Activated CD8-positive, alpha-beta memory T cell treated with anti-CD3 and anti-CD28 coated beads for 36 hours (primary cell): Measurements from ENCODE around the gene PRDM12. TPM values are rescaled to one million over a fixed set of nuclear protein-coding genes. Genes with fewer than 3 reads are reported as not detected.

ENCODE experiments used
- CTCF ChIA-PET: fragments of 350-600 bp; sonication (Branson Sonifier 250); formaldehyde crosslinking; loops from one replicate; lab custom pipeline; 2021; ENCODE audit warnings: antibody characterized with exemption; lab: Charles Lee
- POLR2A ChIA-PET: fragments of 350-600 bp; sonication (Branson Sonifier 250); formaldehyde crosslinking; loops from one replicate; lab custom pipeline; 2021; ENCODE audit warnings: antibody characterized with exemption; lab: Charles Lee
- total RNA-seq, 2 experiments: library from RNA; stranded (reverse); gene quantifications; one replicate each; pipeline ENCODE4 v1.2.3, GENCODE V29; 2021

PRDM12 gene
- total RNA-seq, 2 experiments from 2014 or later = 0.08 TPM; not detected in 1

DNA sequence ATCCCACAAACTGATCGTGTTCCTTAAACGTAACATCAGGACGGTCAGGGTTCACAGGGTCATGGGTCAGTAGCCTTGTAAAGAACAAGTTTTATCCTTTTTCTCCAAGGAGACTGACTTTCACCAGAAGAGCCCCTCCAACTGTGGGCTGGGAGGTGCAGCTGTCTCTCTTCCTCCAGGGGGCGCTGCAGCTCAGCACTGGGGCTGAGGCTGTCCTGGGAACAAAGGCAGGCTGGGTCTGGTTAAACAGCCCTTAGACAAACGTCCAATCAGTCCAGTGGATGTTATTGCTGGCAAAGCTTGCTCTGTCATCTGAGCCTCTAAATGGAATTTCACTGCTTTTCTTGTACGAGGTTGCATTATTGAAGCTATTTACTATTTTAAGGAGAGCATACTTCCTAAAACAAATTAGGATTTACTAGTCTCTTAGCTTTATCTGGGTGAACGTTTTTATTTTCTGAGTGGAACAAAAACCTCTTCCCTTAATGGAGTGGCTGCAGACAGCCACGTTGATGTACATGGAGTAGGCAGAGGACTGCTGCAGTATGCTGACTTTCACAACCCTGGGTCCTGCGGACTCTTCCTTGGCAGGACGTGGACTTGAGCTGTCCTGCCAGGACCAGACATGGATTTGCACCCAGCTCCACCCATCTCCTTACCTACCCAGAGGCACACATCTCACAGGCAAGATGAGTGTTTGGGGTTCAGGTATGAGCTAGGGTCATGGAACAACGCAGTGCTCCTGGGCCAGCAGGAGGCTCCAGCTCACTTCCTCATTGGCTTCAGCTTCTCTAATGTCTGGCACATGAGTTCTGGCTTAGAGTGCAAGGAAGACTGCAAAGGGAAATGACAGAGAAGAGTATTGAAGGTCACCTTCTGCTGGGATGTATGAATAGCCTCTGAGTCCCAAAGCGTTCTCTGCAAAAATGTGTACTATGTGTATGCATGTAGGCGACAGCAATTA, 36.9 kb downstream of the PRDM12 start:
- ChIA-PET CTCF (interaction anchor here (0.5 to 3.8 kb wide), 14 partner anchors 10 to 297 kb away, joined by 3 to 16 read pairs (median 4); no protein-coding TSS in a partner anchor), POLR2A (interaction anchor here (1.8 kb wide), 1 partner anchor 9 kb away, joined by 5 read pairs; no protein-coding TSS in a partner anchor)

DNA sequence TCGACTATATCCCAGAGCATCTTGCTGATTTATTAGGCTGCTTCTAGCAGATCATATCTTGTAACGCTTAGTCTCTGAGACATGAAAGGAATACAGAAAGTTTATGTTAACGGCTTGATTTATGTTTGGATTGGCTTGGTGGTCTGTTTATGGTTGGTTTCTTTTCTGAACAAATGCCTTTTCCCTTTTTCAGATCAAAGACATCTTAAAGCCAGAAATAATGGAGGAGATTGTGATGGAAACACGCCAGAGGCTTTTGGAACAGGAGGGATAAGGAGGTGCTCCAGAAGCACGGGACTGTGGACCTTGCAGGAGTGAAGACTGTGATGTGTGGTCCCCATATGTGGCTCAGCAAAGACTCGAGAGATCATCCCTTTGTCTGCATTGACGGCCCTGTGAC, 39.1 kb downstream of the PRDM12 start:
- CTCF ChIA-PET = interaction anchor here (1.1 kb wide), 1 partner anchor 161 kb away, joined by 3 read pairs; no protein-coding TSS in a partner anchor
- POLR2A ChIA-PET = no interaction called here

DNA sequence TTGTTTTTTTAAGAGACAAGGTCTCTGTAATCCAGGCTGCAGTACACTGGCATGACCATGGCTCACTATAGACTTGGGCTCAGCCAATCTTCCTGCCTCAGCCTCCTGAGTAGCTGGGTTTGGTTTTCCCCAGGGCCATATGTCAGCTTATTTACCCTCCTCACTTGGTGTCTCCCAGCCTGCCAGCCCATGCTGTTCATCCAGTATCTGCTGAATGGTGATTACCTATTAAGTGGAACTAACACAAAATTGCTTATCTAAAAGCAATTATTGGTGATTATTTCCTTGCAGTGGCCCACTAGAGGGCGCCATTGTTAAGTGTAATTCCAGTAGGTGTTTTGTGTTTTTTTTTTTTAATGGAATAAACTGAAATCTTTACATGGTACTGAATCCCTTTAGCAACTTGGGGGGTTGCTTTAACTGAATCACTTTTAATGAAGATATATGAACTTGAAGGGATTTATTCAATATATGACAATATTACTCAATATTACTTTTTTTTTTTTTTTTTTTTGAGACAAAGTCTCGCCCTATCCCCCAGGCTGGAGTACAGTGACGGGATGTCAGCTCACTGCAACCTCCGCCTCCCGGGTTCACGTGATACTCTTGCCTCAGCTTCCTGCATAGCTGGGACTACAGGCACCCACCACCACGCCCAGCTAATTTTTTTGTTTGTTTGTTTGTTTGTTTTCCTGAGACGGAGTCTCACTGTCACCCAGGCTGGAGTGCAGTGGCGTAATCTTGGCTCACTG, 43.0 kb downstream of the PRDM12 start:
- POLR2A ChIA-PET = interaction anchor here (0.7 to 0.8 kb wide), 2 partner anchors 14 to 665 kb away, joined by 3 to 4 read pairs; partner anchors contain the start of gene EXOSC2
- CTCF ChIA-PET = interaction anchor here (0.6 to 2.2 kb wide), 13 partner anchors 8 to 339 kb away, joined by 3 to 12 read pairs (median 3); no protein-coding TSS in a partner anchor

DNA sequence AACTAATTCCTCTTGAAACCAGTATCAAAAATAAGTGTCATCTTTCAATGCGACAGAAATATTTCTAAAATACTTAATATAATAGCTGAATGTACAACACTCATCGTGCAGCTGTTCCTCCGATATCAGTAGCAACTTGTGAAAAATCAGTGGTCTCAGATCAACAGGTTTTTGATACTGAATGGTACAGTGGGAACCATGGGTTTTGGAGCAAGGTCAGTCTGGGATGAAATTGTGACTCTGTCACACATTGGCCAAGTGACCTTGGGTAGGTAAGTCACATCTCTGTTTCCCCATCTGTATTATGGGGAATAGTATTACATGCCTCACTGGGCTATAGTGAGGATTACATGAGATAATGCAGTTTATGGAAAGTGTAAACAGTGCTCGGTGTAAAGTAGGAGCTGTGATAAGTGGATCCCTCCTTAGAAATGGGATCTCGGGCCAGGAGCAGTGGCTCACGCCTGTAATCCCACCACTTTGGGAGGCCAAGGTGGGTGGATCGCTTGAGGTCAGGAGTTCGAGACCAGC, 46.5 kb downstream of the PRDM12 start:
- ChIA-PET POLR2A (interaction anchor here (0.6 to 1.4 kb wide), 2 partner anchors 10 to 773 kb away, joined by 5 read pairs; no protein-coding TSS in a partner anchor), CTCF (interaction anchor here (1.2 kb wide), 1 partner anchor 10 kb away, joined by 5 read pairs; no protein-coding TSS in a partner anchor)

DNA sequence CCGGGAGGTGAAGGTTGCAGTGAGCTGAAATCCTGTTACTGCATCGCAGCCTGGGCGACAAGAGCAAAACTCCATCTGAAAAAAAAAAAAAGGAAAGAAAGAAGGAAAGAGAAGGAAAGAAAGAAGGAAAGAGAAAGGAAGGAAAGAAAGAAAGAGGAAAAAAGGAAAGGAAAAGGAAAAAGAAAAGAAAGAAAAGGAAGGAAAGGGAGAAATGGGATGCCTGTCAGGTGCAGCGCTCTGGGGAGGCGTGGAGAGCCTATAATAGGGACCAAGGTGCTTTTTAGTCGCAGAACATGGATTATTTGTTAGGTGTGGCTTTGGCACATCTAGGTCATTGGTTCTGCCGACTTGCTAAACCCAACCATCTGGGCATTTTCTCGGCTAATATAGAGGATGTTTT, 47.1 kb downstream of the PRDM12 start:
- ChIA-PET CTCF (interaction anchor here (1.2 kb wide), 1 partner anchor 10 kb away, joined by 5 read pairs; no protein-coding TSS in a partner anchor), POLR2A (no interaction called here)

DNA sequence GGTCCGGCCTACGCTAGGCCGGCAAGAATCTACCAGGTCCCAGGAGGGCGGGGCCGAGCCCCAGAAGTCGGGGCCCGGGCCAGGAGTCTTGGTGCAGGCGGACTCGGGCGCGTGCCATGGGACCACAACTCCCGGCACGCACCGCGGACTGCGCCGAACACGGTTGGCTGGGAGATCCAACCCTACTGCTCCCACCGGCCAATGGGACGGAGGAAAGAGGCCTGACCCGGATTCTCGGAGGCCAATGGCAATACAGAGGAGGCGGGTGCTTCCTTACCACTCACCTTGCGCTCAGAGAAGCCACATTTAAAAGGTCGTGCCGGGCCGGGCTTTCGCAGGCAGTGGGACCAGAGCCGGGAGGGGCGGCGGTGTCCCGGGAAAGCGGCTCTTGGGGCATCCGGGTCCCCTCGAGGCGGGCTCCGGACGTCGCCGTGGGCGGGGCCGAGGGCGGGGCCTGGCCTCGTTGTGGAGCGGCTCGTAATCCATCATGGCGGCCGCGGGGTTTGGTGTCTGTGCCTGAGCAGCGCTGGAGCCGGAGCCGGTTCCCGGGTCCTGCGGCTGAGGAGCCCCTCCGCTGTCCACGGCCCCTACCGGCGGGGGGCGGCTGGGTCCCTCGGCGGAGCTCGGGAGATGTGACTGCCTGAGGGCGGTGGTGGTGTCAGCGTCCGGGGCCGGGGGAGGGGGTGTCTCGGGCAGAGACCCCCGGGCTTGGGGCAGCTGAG, 48.3 kb downstream of the PRDM12 start:
- ChIA-PET CTCF (interaction anchor here (1.2 to 3.3 kb wide), 2 partner anchors 12 to 154 kb away, joined by 3 to 16 read pairs; no protein-coding TSS in a partner anchor), POLR2A (no interaction called here)

DNA sequence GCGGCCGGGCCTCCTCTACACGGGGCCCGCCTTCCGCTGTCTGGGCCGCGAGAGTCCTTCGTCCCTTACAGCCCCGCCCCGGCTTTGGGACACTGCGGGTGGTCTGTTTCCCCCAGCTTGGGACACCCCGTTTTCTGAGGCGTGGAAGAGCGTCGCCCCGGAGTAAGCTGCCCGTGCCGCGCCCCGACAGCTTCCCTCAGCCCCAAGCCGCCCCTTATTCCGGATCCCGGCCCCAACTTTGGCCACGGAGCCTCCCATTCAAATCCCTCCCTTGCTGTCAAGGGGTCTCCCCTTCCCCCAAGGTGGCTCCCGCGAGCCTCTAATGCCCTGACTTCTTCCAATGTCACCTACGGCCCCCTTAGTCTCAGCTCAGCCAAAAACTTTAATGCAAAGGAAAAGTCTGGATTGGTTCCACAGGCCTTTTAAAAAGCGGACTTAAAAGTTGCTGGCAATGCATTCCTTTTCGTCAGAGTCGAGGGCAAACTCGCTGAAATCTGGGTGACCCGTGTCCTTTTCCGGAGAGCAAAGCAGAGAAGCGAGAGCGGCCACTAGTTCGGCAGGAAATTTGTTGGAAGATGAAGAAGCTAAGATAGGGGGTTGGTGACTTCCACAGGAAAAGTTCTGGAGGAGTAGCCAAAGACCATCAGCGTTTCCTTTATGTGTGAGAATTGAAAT, 49.0 kb downstream of the PRDM12 start:
- ChIA-PET POLR2A (interaction anchor here (0.6 kb wide), 1 partner anchor 226 kb away, joined by 4 read pairs; no protein-coding TSS in a partner anchor), CTCF (interaction anchor here (1.2 to 3.3 kb wide), 2 partner anchors 13 to 153 kb away, joined by 3 to 16 read pairs; no protein-coding TSS in a partner anchor)

DNA sequence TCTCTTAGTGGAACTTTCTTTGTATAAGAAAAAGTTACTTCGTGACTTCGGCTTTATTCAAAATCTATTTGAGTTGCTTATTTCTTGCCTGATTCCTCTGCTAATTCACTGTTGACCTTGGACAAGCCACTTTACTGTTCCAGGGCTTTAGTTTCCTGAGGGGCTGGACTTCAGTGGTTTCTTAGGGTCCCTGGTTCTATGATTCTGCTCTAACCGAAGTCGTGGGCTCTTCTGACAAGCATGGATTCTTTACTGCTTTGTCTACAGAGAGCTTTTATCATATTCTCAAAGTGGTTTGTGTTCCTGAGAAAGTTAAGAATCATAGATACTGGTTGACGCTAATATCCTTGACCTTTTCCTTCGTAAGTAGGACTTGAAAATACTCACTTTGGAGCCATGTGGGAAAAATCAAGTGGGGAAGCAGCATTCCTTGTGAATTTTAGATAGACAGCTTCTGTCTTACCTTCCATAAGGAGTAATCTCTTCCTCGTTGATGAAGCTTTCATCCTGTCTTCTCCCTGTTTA, 50.3 kb downstream of the PRDM12 start:
- ChIA-PET POLR2A (no interaction called here), CTCF (interaction anchor here (3.3 kb wide), 1 partner anchor 14 kb away, joined by 16 read pairs; no protein-coding TSS in a partner anchor)

DNA sequence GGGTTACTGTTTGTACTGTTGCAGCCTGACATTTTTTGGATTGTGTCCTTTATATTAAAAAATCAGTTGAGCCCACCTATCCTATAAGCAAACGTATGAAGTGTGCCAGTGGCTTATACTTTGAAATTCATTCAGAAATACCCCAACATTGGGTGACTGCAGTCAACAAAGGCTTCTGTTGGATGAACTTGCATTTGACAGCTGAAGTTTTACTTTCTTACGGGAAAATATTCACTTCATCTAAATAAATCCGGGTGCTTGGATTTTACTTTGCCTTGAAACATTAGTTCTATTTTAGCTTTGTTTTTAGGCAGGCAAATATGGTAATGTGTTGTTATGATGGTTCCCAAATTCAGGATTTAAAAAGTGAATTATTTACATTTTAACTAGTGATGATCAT, 50.9 kb downstream of the PRDM12 start:
- ChIA-PET POLR2A (no interaction called here), CTCF (interaction anchor here (0.8 to 3.3 kb wide), 2 partner anchors 9 to 15 kb away, joined by 3 to 16 read pairs; no protein-coding TSS in a partner anchor)

DNA sequence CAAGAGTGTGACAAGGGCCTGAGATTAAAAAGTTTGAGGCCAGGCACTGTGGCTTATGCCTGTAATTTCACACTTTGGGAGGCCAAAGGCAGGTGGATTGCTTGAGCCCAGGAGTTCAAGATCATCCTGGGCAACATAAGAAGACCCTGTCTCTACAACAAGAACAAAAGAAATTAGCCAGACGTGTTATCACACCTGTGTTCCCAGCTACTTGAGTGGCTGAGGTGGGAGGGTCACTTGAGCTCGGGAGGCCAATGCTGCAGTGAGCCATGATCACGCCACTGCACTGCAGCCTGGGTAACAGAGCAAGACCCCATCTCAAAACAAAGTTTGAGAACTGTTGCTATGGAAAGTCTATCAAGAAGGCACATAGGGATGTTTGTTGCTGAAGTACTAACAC, 54.2 kb downstream of the PRDM12 start:
- POLR2A ChIA-PET = no interaction called here

DNA sequence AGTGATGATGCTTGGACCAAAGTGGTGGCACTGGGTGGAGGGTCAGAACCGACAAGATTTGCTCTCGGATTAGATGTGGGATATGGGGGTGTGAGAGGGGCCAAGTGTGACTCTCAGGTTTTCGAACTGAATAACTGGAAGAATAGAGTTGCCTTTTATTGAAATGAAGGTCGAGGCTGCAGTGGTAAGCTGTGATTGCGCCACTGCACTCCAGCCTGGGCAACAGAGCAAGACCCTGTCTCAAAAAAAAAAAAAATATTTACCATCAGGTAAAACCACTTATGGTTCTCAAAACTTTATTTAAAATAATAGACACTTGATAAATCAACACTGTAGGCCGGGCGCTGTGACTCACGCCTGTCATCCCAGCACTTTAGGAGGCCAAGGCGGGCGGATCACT, 56.4 kb downstream of the PRDM12 start:
- CTCF ChIA-PET = no interaction called here

More for the DNA sequence above, 54.2 kb downstream of the PRDM12 start:
- CTCF ChIA-PET = no interaction called here

DNA sequence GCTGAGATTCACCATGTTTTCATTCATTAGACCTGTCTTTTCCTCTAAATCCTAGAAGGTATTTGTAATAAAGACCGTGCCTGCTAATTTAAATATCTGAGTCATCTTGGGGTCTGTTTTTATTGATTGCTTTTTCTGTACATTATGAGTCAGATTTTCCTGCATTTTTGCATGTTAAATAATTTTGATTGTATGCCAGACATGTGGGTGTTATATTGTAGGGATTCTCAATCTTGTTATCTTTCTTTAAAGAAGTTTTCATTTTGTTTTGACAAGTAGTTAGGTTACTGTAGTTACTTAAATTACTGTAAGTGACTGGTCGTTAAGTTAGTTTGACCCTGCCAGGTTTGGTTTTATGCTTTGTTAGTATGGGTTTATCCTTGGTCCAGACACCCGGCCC, 64.3 kb downstream of the PRDM12 start:
- ChIA-PET CTCF (interaction anchor here (0.6 to 1.0 kb wide), 2 partner anchors 41 to 257 kb away, joined by 3 read pairs; no protein-coding TSS in a partner anchor), POLR2A (interaction anchor here (0.6 kb wide), 1 partner anchor 435 kb away, joined by 3 read pairs; no protein-coding TSS in a partner anchor)

More for the DNA sequence above, 56.4 kb downstream of the PRDM12 start:
- POLR2A ChIA-PET = no interaction called here

DNA sequence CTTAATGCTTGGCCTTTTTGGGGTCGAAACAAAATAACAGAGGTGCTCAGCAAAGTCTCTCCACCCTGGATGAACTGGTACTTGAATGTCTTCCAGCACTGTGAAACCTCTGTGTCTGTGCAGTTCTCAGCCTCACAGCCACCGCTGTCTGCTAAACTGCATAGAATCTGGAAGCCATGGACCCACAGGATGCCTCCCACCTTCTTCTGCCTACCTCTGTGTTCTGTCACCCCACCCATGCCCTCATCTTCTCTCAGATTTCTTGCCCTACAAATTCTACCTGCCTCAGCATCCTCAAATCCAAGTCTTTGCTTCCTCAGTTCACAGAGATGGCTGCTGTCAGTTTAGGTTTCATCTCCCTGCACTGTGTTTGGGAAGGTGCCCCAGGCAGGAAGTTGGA, 64.8 kb downstream of the PRDM12 start:
- CTCF ChIA-PET = no interaction called here
- POLR2A ChIA-PET = no interaction called here

DNA sequence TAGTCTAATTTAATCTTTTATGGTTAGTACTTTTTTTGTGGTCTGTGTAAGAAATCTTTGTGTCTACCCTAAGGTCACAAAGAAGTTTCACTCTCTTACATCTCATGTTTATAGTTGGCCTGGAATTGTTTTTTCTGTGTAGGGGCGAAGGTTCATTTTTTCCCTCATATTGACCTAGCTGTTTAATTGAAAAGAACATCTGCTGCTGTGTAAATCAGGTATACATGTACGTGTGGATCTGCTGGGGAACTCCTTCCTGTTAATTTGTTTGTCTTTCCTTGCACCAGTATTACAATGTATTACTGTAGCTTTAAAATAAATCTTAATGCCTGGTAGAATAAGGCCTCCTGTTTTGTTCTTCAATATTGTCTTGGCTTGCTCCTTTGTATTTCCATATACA, 67.0 kb downstream of the PRDM12 start:
- POLR2A ChIA-PET = no interaction called here
- CTCF ChIA-PET = interaction anchor here (1.1 to 1.5 kb wide), 2 partner anchors 82 to 135 kb away, joined by 4 read pairs; no protein-coding TSS in a partner anchor

DNA sequence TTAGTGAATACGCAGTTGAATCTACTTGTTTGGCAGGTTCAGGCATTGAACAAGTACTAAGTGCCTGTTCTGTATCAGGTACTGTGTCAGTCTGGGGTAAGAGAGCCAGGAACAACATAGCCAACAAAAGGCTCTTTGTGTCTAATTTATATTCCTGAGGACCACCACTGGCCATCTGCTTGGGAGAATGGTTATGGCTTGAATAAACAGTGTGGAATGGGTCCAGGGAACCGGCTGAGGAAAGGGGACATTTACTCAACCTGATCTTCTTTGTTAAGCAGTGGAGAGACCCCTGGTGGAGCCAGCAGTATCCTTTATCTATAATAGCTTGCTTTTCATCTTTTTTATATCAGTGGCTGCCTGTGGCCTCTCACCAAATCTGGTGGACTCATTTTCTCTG, 67.7 kb downstream of the PRDM12 start:
- ChIA-PET POLR2A (no interaction called here), CTCF (interaction anchor here (0.6 to 1.5 kb wide), 3 partner anchors 20 to 134 kb away, joined by 3 to 4 read pairs (median 4); no protein-coding TSS in a partner anchor)
